Retinal pigment epithelial cell (primary cell): ENCODE results near the gene SLC25A43.
"Not testable (repeated sequence)": the region's sequence is repeated elsewhere in the genome, so short reads cannot be mapped to it uniquely, and the experiment has no call there.

ENCODE experiments used
- DNase-seq: peaks from one replicate; pipeline ENCODE4 v3.0.0-alpha.2; 2010; ENCODE audit warnings: low read depth
- H3K4me3 ChIP-seq: 2 replicates; pipeline ENCODE4 v1.5.1; 2011; ENCODE audit warnings: mild to moderate bottlenecking, low read length, control low read depth, moderate library complexity
- CTCF ChIP-seq: conservative IDR thresholded peaks from 2 replicates; pipeline ENCODE4 v1.5.1; 2011; ENCODE audit warnings: low read depth, low read length, control low read depth, inconsistent platforms

Gene SLC25A43

GRCh38 chrX:119421016-119421705, 22.0 kb downstream of the SLC25A43 start:
- TF ChIP-seq CTCF = no peak
- no peak for DNase-seq
- no peak overlapping the region for H3K4me3 ChIP-seq

- H3K4me3 ChIP-seq = no peak overlapping the region
- no peak for DNase-seq
- no peak for TF ChIP-seq CTCF
Observed at GRCh38 chrX:119423631-119424030, 24.5 kb downstream of the SLC25A43 start.

GRCh38 chrX:119424999-119425398, 25.9 kb downstream of the SLC25A43 start:
- DNase-seq = no peak
- TF ChIP-seq CTCF = no peak
- no peak overlapping the region for H3K4me3 ChIP-seq

- no peak for TF ChIP-seq CTCF
- no peak overlapping the region for H3K4me3 ChIP-seq
- DNase-seq = no peak
Observed at GRCh38 chrX:119427024-119427794, 28.1 kb downstream of the SLC25A43 start.

GRCh38 chrX:119427795-119428185, 28.7 kb downstream of the SLC25A43 start:
- TF ChIP-seq CTCF = no peak
- no peak overlapping the region for H3K4me3 ChIP-seq
- no peak for DNase-seq

- no peak for DNase-seq
Observed at GRCh38 chrX:119429471-119429870, 30.3 kb downstream of the SLC25A43 start.

GRCh38 chrX:119441295-119441694, 42.2 kb downstream of the SLC25A43 start:
- DNase-seq, H3K4me3 ChIP-seq: not testable (repeated sequence)

More at GRCh38 chrX:119429471-119429870, 30.3 kb downstream of the SLC25A43 start:
- no peak overlapping the region for H3K4me3 ChIP-seq
- TF ChIP-seq CTCF = no peak
